NCI-H2171 treated with DMSO at 0.1 percent for 48 hours (cell line): ENCODE measurements around the gene PPARA.

ENCODE experiments used
- DNase-seq: peaks from one replicate; lab custom pipeline; 2025; lab: John Stamatoyannopoulos, UW

PPARA gene

DNA sequence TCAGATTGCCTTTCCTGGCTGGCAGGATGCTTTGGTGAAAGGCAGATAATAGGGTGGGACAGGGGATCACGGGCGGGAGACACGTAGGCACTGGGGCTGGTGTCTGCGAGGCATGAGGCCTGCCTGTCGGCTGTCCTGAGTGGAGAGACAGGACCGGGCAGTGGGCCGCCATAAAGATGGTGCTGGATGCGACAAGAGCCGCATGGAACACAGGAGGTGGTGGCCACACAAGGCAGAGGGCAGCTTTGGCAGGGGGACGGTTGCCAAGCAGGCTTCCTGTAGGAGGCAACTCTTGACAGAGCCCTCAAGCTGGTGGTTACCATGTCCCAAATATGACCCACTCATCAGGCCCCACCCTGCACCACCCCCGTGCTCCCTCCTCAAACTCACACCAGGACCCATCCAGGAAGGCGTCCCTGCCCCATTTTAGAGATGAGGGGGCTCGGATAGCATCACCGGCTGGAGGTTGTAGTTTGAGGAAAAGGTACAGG, 4.9 kb upstream of the PPARA start:
- DNase-seq = no peak

DNA sequence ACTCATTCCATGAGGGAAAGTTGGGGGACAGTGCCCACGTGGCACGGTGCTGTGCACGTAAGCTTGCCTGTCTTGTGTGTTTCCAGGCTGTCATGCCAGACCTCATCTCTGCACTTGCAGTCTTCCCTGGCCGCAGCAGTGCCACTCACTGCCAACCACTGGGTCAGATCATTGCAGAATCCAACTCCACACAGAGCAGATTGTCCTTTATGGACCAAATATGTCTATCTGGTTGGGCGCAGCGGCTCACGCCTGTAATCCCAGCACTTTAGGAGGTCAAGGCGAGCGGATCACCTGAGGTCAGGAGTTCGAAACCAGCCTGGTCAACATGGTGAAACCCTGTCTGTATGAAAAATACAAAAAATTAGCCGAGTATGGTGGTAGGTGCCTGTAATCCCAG, 4.4 kb upstream of the PPARA start:
- DNase-seq = no peak

DNA sequence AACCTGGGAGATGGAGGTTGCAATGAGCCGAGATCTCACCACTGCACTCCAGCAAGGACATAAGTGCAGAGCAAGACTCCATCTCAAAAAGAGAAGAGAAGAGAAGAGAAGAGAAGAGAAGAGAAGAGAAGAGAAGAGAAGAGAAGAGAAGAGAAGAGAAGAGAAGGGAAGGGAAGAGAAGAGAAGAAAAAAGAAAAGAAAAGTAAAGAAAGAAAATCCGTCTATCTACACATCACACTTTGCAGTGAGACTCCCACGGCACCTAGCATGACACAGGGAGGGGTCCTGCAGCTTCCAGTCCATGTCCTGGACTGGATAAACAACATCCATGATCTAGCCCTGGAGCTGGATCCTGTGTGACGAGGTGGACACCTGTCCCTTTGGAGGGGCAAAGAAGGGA, 4.0 kb upstream of the PPARA start:
- no peak for DNase-seq

DNA sequence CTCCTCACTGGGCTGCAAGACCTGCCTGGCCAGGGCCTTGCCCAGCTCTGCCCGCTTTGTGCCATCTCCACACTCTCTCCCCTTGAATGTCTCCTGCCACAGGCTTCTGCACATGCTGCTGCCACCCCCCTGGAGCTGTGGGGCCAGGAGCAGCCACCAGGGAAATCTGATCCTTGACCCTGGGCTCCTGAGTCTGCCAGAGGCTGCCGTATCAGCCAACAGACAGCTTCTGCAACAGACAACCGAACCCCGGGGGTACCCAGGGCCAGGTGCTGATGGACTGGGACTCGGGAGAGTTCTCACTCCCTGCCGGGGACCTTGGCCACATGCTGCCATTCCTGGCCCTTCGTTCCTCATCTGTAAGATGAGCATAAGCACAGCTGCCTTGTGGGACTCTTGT, 3.3 kb upstream of the PPARA start:
- no peak for DNase-seq

DNA sequence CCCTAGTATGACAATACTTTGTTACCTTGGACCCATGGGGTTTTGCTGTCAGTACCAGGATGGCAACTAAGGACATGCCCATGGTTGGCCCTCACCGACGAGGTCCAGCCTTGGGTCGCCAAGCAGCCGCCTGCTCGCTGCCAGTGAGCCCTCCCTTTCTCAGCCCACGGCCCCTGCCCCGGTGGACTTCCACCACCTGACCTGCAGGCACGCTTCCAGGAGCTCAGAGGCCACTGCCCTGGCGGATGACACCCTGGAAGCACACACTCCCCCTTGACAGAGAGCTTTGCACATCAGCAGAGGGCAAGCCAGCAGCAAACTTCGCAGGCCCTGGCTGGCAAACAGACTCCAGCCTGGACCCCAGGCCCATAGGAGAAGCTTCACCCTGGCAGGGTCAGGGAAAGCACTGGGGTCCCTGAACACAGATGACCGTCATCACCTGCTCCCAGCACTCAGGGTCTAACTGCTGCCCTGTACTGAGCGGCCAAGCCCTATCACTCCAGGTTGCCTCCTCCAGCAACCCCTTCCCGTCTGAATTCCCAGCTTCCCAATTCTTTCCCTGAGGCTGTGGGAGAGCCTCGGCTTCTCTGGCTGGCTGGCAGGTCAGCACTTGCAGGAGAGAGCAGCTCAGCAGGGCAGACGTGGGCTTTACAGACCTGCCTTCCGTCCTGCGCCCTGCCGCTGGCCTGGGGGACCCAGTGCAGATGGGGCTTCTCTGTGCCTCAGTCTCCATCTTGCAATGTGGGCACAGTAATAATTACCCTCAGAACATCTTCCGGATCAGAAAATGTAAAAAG, 2.7 kb upstream of the PPARA start:
- no peak for DNase-seq

DNA sequence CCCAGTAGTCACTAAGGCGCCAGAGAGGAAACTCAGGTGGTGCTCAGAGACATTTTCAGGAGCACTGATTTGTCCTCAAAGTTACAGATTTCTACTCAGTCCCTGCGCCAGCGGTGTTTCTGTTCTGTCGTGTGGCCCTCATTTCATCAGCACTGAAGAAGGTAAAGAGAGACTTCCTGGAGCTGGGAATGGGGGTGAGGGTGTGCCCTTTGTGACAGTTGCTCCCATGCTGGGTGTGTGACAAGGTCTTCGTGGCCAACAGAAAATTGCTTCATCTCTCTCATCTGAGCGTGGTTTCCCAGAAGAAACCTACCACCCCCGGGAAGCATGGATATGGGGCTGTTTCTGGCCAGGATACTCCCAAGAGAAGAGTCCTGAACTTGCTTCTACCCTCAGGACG, 2.0 kb upstream of the PPARA start:
- DNase-seq = no peak

DNA sequence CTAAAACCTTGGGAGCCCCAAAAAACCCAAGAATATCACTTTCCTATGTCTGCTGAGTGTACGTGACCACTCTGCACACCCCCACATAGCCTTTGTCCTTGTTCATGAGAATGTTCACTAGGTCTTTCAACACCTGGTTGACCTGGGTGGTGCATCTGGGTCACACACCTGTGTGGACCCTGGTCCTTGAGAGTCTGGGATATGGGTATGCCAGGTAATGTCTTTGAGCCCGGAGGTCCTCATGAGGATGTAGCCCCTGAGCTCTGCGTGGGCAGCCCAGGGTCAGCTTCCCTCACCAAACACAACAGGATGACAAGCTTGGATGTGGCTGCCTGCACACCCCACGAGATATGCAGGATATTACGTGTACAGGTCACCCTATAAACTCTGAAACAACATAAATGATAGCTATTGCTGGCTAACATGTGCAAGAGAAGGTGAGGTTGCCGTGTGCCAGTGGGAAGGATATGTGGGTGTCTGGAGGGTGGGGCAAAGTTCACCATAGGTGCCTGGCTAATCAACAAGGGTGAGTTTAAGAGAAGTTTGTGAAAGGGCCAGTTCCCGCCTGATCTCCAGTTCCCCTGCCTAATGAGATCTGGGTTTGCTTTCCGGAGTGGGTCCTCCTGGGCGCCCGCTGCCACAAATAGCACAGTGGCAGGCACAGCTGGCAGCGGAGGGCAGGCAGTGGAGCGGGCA, 1.4 kb upstream of the PPARA start:
- no peak for DNase-seq

DNA sequence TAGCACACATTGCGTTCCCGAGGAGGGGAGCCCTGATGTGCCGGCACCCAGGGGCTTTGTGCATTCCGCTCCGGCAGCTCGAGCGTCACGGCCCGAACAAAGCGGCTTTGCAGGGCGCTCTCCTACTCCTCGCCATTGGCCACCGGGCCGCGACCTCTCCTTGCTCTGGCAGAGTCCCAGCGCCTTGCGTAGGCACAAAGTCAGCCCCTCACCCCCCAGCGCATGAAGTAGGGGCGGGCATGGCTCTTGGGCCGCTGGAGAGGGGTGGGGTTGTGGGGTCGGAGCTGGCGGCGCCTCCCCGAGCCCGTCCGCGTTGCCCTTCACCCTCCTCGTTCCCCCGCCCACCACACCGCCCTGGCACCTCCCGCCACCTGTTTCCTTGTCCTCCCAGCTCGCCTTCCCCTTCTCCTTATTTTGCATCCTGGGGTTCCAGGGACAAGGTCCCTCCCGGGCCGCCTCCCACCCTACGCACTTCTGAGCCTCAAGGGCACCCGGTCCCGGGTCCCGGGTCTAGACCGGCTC, 753 bp upstream of the PPARA start:
- peak; percentile 67 for DNase-seq

DNA sequence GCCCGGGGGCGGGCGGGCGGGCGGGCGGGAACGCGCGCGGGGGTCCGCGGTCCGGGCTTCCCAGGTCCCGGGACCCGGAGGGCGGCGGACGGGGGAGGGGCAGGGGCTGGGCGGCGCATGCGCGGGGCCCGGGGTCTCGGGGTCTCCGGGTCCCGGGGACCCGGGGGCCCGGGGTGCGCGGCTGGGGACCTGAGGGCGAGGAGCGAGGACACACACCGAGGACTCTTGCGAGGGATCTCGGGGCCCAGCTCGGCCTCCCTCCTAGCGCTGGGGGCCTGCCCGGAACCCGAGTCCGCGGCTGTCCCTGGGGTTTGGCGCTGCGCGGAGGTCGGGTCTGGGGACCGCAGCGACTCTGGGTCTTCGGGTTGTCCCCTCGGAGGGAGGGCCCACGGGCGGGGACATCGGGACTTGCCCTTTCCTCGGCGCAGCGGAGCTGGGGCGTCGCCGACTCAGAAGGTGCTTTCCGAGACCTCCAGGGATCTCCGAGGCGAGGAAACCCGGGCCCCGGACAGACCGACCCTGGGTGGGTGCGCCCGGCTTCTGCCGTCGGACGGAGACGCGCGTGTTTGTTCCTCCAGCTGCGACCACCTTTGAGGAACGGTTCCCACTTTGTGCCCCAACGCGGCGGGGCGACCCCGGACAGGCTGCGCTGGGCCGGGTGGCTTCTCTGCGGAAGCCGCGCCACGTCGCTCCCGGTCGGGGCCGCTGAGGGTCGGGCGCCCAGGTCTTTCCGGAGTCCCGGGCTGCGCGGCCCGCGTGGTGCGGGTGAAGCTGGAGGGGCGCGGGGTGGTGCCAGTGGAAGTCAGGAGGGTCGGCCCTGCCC, 540 bp downstream of the PPARA start:
- DNase-seq = peak; percentile 39

DNA sequence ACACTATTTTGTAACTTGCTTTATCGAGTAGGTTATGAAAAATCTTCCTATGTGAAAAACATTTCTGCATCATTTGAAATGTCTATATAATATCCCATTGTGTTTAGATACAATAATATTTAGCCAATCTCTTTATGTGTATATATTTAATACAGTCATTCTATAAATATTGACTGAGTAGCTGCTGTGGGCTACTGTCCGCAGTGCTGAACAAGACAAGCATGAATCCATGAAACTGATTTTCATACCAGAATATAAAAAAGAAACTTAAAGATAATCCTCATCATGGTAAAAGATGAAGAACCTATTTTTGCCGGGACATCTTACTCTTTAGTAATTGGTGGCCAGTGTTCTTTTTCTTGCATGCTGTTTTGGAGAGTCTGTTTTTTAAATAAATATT, 3.6 kb downstream of the PPARA start:
- no peak for DNase-seq

DNA sequence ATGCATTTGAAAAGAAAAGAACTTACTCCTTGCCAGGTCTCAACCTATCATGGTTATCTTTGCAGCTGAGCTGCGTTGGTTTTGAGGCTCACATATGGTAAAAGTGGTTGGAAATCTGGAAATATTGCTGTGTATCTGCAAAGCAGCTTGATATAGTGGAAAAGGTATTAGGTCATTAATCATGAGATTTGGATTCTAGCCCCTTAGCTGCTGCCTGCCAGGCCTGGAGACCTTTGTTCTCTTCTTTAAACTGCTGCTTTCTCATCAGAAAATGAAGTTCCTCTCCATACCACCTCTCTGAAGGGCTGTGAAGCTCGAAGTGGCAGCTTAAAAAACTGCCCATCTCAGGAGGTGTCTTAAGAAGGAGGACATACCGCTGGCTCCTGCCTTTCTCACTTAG, 5.7 kb downstream of the PPARA start:
- no peak for DNase-seq

DNA sequence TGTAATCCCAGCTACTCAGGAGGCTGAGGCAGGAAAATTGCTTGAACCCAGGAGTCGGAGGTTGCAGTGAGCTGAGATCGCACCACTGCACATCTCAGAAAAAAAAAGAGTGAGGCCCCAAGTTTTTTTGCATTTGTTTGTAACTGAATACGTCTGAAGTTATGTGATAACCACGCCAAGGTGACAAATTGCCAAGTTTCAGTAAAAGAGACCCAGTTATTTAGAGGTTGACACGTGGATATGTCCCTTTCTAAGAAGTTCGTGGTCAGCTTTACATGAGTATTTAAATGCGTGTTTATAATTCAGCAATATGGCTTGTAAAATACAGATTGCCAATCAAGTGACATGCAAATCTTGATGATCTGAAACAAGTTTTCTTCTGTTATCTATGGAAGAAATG, 8.0 kb downstream of the PPARA start:
- no peak for DNase-seq

DNA sequence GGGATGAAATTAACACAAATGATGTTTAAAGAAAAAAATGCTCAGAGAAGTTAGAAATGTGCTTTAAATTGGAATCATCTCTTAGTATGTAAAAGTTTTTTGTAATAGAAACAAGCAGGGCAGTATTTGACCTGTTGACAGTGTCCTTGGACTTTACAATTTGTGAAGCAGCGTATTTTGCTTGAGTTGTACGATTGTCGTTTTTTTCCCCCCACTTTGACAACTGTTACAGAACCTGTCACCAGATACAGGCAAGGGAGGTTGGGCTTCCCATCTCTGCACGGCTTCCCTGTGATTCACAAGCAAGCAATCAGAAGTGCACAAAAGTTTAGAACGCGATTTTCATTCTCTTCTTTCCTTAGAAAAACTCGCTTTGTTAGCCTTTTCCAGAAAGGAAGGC, 8.9 kb downstream of the PPARA start:
- no peak for DNase-seq

DNA sequence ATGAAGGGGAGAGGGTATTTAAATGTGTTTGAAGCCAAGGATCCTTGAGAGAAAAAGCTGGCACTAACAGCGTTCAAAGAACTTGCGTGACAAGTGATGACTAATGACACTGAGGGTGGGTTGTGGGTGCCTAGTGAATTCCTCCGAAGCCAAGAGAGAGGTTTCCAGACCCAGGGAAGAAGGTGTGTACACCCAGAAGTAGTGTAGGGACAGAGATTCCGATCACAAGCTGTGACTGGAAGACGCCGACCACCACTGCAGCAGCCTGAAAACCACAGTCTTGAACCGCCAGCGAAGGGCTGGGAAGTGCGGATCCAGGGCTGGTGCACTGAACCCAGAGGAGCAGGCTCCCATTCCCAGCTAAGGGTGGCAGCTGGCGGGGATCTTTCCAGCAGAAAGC, 9.5 kb downstream of the PPARA start:
- DNase-seq = no peak

DNA sequence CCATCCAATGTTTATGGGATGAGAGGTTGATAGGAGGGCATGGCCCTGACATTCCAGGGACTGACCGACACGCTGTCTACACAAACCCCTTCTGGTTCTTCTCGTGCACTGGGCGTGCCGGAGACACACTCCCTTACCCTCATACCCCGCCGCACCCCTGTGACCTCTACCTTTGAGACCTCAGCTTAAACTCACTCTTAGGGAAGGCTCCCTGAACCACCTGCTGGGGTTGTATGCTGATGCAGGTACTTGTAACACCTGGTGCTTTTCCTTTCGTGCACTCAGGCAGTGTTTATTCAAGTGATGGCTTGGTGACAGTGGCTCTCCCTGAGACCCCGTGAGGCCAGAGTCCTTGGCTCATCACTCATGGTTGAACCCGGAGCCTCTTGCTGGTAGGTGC, 12.0 kb downstream of the PPARA start:
- no peak for DNase-seq

DNA sequence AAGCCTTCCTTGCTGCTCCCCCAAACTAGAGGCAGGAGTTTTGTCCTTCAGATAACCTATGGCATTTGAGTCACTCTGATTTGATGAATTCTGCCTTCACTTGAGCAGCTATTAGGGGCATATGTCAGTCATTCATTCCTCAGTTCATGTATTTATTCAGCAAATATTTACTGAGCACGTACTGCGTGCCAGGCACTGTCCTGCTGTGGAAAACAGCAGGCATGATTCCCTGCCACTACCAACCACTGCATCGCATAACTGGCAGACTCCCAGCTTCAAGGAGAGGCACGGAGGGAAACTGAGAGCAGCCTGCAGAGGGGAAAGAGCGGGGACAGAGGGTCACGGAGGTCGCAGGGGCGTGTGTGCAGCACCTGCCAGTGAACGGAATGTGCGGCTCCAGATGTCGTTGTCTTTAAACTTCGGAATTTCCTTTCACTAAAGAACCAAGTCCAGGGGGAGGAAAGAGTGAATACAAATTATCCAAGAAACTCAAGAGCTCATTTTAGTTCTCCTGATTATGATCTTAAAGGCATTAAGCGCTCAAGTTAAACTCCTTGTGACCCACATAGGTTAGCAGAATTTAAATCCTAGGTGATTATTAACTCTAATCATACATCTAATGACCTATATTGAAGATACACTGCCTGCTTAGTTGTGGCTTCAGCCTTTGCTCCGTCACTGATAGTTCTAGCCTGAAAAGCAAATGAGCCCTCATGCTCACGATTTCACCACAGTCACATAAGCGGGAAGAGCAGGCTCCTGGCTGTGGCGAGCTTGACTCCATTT, 12.6 kb downstream of the PPARA start:
- DNase-seq = no peak

DNA sequence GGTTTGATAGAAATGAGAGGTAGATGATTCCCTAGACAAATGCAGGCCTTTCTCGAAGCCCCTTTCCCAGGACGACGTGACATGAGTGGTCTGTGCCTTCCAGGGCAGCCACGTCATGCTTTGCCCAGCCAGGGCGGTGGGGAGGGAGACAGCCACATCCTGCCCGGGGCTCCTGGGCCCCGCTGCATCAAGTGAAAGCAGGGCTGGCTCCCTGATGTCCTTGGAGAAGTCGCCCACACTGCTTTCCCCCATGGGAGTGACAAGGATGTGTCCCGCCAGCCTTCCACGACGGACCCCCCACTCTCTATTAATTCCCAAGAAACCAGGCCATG, 13.2 kb downstream of the PPARA start:
- no peak for DNase-seq

DNA sequence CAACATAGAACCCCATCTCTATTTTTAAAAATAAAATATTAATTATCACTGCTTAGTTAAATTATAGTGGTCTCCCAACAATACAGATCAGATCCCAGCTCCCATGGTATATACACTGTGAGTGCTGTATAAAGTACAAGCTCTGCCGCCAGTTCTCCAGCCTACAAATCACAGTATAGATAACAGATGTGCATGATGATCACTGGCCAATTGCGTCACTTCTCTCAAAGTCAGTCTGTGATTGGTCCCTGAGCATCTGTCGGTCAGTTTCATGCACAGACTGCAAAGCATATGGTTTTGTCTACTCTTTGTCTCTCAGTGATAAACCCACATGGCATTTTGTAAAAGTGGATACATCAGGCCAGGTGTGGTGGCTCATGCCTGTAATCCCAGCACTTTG, 15.7 kb downstream of the PPARA start:
- peak; percentile 83 for DNase-seq

DNA sequence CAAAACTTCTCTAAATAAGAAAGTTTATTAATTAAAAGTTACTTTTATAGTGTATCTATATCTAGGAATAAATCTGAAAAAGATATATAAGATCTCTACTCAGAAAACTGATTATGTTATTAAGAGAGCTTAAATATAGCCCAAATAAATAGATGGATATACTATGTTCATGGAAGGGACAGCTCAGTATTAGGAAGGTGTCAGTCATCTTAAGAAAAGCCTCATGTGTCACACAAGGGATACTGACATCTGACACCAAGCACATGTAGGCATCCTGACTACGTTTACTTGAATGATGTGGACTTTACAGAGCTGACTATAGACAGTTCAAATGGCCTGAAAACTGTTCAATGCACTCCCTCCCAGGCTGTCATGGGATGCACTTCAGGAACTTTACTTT, 19.3 kb downstream of the PPARA start:
- DNase-seq = no peak

DNA sequence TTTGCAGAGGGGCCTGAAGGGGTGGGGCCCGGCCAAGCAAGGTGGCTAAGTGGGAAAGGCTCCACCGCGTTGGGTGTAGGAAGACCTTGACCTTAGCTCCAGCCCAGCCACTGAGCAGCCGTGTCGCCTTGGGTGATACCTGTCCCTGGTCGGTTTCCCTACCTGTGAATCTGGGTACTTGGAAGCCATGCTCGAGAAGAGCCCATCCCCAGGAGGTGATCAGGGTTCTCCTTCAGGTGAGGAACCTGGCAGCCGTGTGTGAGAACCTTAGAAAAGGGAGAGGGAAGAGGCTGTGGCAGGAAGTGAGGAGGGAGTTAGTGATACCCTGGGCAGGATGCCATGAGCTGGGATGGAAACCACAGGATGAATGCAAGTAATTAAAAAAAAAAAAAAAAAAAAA, 21.6 kb downstream of the PPARA start:
- peak; percentile 22 for DNase-seq

DNA sequence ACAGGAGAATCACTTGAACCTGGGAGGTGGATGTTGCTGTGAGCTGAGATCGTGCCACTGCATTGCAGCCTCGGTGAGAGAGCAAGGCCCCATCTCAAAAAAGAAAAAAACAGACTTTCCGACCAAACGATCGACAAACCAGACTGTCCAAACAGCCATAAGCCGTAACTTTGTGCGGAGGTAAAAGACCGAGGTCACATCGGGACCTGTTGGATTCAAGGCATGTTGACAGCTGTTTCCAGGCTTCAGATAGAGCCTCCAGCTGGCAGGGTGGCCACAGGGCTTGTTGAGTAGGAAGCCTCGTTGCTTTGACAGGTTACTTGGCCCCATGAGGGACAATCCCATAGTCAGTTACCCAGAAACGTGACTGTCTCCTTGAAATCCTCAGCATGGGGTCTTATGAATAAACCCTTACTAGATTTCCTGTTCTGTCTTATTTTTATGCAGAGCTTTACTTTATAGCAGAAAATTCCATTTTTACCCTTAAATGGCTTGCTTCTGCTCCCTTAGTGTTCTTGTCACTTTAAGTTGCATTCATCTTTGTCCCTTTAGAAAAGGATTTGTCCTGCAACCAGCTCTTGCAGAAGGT, 22.3 kb downstream of the PPARA start:
- no peak for DNase-seq

DNA sequence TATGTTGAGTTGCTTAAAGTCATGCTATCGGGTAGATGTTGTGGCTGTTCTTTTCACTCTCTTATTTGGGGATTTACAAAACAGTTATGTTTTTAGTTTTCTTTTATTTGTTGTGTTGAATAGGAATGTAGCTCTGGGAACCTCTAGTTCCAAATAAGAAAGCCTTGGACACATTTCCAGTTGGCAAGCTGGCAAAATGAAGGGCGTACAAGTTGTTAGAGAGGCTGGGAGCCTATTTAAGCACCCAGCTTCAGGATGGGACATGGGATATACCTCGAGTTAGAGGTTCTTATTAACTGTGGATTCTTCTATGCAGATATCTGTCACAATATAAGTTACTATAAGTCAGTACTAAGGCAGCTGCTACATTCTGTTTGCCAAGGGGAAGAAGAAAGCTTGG, 22.8 kb downstream of the PPARA start:
- DNase-seq = no peak
